Measurements from ENCODE around the gene HMCES. TPM values are rescaled to one million over a fixed set of nuclear protein-coding genes. Genes with fewer than 3 reads are reported as not detected.

Gene HMCES
- total RNA-seq, 1 donor from 2014 or later: 36.4 TPM

GRCh38 chr3:129313415-129313664 is 34.7 kb downstream of the HMCES start:
- peak overlapping the region; percentile 62 for H3K4me3 Mint-ChIP-seq (ENCODE audit: unreplicated experiment)
- H3K27me3 Mint-ChIP-seq (ENCODE audit: unreplicated experiment): peaks cover 16% of the 10 kb centered on the region

GRCh38 chr3:129313665-129314385 is 35.2 kb downstream of the HMCES start:
- no peaks in the 10 kb centered on the region for H3K9me3 Mint-ChIP-seq (ENCODE audit: unreplicated experiment)
- TF ChIP-seq CTCF (IDR thresholded peaks at IDR 0.05; ENCODE audit: unreplicated experiment): no peak
- H3K36me3 Mint-ChIP-seq (ENCODE audit: low read depth, unreplicated experiment): peaks cover 20% of the 10 kb centered on the region
- peak overlapping the region; percentile 70 for H3K27ac Mint-ChIP-seq (ENCODE audit: unreplicated experiment)
- H3K4me1 Mint-ChIP-seq (ENCODE audit: unreplicated experiment): peaks cover 5% of the 10 kb centered on the region
- H3K4me3 Mint-ChIP-seq (ENCODE audit: unreplicated experiment): peak overlapping the region; percentile 91
- peaks cover 19% of the 10 kb centered on the region for H3K27me3 Mint-ChIP-seq (ENCODE audit: unreplicated experiment)
- DNase-seq (ENCODE audit: low spot score): no peak

More at GRCh38 chr3:129313415-129313664, 34.7 kb downstream of the HMCES start:
- Mint-ChIP-seq H3K9me3 (ENCODE audit: unreplicated experiment) (no peaks in the 10 kb centered on the region), H3K36me3 (ENCODE audit: low read depth, unreplicated experiment) (peaks cover 15% of the 10 kb centered on the region), H3K27ac (ENCODE audit: unreplicated experiment) (no peak overlapping the region), H3K4me1 (ENCODE audit: unreplicated experiment) (peaks cover 5% of the 10 kb centered on the region)
- no peak for TF ChIP-seq CTCF (IDR thresholded peaks at IDR 0.05; ENCODE audit: unreplicated experiment)
- DNase-seq (ENCODE audit: low spot score): no peak

- no peaks in the 10 kb centered on the region for H3K9me3 Mint-ChIP-seq (ENCODE audit: unreplicated experiment)
These were observed 35.9 kb downstream of the HMCES start for GRCh38 chr3:129314386-129315222.

GRCh38 chr3:129315223-129315997 is 36.7 kb downstream of the HMCES start:
- H3K4me1 Mint-ChIP-seq (ENCODE audit: unreplicated experiment): peaks cover 5% of the 10 kb centered on the region
- H3K27ac Mint-ChIP-seq (ENCODE audit: unreplicated experiment): peak overlapping the region; percentile 96
- no peak for TF ChIP-seq CTCF (IDR thresholded peaks at IDR 0.05; ENCODE audit: unreplicated experiment)
- H3K9me3 Mint-ChIP-seq (ENCODE audit: unreplicated experiment): no peaks in the 10 kb centered on the region
- peaks cover 20% of the 10 kb centered on the region for H3K27me3 Mint-ChIP-seq (ENCODE audit: unreplicated experiment)
- H3K36me3 Mint-ChIP-seq (ENCODE audit: low read depth, unreplicated experiment): peaks cover 20% of the 10 kb centered on the region
- DNase-seq (ENCODE audit: low spot score): no peak
- H3K4me3 Mint-ChIP-seq (ENCODE audit: unreplicated experiment): peak overlapping the region; percentile 95

More at GRCh38 chr3:129314386-129315222, 35.9 kb downstream of the HMCES start:
- peak overlapping the region; percentile 75 for H3K27ac Mint-ChIP-seq (ENCODE audit: unreplicated experiment)
- no peak for TF ChIP-seq CTCF (IDR thresholded peaks at IDR 0.05; ENCODE audit: unreplicated experiment)
- peaks cover 20% of the 10 kb centered on the region for H3K36me3 Mint-ChIP-seq (ENCODE audit: low read depth, unreplicated experiment)
- DNase-seq (ENCODE audit: low spot score): peak; percentile 86
- peaks cover 20% of the 10 kb centered on the region for H3K27me3 Mint-ChIP-seq (ENCODE audit: unreplicated experiment)
- H3K4me1 Mint-ChIP-seq (ENCODE audit: unreplicated experiment): peaks cover 5% of the 10 kb centered on the region
- H3K4me3 Mint-ChIP-seq (ENCODE audit: unreplicated experiment): peak overlapping the region; percentile 91
